22Rv1 (cell line): ENCODE results near the gene NLRP4.

Source experiments
- H3K27ac ChIP-seq: fragments of 450-650 bp; 2 replicates; pipeline ENCODE4 v1.5.1; 2017
- CTCF ChIP-seq: fragments of 450-650 bp; IDR thresholded peaks from 2 replicates; pipeline ENCODE4 v1.5.1; 2017; ENCODE audit warnings: mild to moderate bottlenecking
- ZFX ChIP-seq: fragments of 450-650 bp; IDR thresholded peaks from 2 replicates; pipeline ENCODE4 v1.6.1; 2017; ENCODE audit warnings: antibody characterized with exemption, borderline replicate concordance

The NLRP4 gene

GRCh38 chr19:55855160-55855559 lies 18.8 kb downstream of the NLRP4 start:
- no peak overlapping the region for H3K27ac ChIP-seq
- no peak for TF ChIP-seq ZFX
- TF ChIP-seq CTCF, result no peak

- H3K27ac ChIP-seq, result no peak overlapping the region
- TF ChIP-seq ZFX (no peak), CTCF (no peak)
Measured at GRCh38 chr19:55857149-55857548, 20.8 kb downstream of the NLRP4 start.

- no peak for TF ChIP-seq ZFX
- TF ChIP-seq CTCF, result no peak
- H3K27ac ChIP-seq, result no peak overlapping the region
Measured at GRCh38 chr19:55857974-55858373, 21.6 kb downstream of the NLRP4 start.

- TF ChIP-seq CTCF (no peak), ZFX (no peak)
- no peak overlapping the region for H3K27ac ChIP-seq
Measured at GRCh38 chr19:55858401-55858800, 22.1 kb downstream of the NLRP4 start.

- no peak overlapping the region for H3K27ac ChIP-seq
- no peak for TF ChIP-seq CTCF
- TF ChIP-seq ZFX, result no peak
Measured at GRCh38 chr19:55858969-55859368, 22.6 kb downstream of the NLRP4 start.

GRCh38 chr19:55866521-55866920 lies 30.2 kb downstream of the NLRP4 start:
- H3K27ac ChIP-seq, result no peak overlapping the region
- TF ChIP-seq ZFX (no peak), CTCF (no peak)

GRCh38 chr19:55867101-55867500 lies 30.8 kb downstream of the NLRP4 start:
- no peak overlapping the region for H3K27ac ChIP-seq
- TF ChIP-seq ZFX, result no peak
- TF ChIP-seq CTCF, result no peak
